ENCODE measurements around the gene PCDH1.

Gene PCDH1

DNA sequence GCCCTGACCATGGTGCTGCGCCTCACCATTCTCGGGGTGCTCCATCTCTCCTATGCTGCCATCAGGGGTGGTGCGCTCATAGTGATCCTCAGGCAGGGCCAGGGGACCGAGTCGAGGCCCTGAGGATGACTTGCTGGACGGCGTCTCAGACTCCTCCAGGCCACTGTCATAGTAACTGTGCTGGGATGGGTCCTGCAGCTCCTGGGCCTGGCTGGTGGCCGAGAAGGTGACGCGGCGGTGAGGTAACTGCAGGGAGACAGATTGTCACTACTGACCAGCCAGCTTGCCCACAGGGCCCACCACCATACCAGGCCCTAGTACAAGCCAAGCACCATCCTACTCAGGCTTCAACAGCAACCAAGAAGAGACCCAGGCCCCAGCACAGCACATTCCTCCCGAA is 21.0 kb downstream of the PCDH1 start:
- in situ Hi-C loops (cut with MboI; ENCODE audit: low sequenced_read_pairs) = no loop called here

DNA sequence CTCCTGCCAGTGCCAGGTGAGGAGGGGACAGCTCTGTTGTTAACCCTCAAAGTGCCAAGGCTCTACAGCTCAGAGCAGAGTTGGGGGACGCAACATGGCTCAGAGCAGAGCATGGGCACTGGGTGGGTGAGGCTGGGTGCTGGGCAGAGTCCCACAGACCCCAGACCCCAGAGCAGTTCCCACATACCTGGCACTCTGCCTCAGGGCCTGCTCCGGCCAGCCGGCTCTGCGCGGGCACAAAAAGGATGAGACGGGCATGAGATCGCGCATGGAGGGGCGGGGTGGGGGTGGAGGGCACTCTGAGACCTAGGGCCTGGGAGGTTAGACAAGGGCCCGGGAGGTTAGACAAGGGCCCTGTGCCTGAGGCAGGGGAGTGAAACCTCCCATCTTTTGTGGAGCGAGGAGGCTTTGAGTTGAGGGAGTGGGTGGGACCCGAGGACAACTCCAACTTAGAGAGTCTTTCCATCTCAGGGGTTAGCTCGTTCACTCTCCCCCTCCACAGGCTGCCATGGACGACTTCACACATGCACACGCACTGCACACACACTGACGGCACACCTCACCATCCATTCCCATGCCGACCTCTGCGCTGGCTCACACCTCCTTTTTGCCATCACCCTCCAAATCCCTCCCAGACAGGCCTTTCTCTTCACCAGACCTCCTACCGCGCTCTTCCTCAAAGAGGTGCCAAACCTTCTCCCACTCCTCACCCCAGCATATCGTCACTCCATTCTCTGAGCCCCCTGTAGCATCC is 22.0 kb downstream of the PCDH1 start:
- in situ Hi-C loops (cut with MboI; ENCODE audit: low sequenced_read_pairs) = no loop called here

DNA sequence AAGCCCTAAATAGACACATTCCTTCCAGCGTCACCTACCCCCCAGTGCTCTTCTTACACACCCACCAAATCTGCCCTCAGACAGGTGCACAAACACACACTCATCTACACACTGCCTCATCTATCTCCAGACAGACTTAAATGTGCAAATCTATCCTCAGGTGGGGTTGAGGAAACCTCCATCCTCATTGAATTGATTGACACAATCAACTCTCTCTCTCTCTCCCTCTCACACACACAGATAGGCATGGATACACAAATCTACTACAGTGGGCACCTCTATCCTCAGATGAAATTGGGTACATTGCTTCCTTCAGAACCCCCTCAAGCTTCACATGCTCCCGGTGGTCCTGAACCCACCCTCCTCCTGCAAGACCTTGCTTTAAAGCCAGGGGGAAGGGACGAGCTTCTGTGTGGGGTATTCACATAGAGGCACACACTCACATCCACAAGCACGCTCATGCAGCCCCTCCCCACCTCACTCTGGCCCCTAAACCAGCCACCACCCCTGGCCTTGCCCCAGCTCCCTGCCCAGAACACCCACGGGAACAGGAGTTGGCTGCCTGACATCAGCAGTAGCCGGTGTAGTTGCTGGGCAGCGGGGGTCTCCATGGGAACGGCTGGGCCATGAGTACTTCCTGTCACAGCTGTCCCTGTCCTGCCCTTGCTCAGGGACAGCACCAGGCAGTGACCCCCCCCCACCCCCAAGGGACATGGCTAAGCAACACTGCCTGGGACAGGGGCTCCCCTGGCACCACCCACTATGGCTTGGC is 22.8 kb downstream of the PCDH1 start:
- in situ Hi-C loops (cut with MboI; ENCODE audit: low sequenced_read_pairs) = no loop called here

DNA sequence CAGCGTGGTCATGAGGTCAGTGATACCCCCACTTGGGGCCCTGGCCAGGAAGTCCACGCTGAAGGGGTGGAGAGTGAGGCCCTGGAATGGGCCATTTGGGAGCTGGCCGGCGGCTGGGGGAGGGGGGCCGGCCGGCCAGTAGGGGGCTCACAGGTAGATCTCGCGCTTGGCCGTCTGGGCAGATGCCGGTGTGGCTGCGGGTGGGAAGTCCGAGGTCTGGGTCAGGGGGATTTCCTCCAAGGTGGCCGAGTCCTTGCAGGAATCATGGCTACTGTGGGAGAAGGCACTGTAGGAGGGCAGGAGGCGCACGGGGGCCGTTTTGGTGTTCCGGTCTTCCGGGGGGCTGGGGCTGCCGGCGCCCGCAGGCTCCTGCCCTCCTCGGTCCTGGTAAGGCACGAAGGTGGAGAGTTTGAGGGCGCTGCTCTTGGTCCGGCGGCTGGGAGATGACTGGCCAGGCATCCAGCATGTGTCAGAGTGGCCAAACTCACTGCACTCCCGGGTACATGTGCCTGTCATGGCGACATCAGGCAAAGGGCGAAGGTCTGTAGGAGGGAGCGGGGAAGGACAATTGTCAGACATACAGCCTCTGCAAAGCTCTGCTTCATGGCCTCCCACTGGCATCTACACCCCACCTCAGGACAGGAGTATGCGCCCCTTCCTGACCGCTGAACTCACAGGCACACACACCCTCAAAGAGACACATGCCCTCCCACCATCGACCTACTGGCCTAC is 24.1 kb downstream of the PCDH1 start:
- in situ Hi-C loops (cut with MboI; ENCODE audit: low sequenced_read_pairs) = no loop called here

DNA sequence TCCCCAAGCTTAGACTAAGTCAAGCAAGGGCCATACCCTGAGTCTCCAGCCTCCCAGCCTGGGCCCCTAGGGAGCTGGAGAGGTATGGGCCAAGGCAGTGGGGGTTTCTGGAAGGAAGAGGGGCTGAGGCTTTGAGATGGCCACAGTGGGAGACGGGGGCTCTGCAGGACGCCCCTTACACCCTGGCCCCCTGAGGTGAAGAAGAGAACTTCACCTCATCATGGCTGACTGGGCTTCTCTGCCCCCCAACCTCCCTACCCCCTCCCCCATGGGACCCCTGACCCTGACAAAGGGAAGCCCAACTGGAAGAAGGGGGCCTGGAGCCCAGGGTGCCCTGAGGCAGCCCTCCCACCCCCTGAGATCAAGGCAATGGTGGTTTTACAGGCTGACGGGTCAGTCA is 25.8 kb downstream of the PCDH1 start:
- in situ Hi-C loops (cut with MboI; ENCODE audit: low sequenced_read_pairs) = no loop called here

DNA sequence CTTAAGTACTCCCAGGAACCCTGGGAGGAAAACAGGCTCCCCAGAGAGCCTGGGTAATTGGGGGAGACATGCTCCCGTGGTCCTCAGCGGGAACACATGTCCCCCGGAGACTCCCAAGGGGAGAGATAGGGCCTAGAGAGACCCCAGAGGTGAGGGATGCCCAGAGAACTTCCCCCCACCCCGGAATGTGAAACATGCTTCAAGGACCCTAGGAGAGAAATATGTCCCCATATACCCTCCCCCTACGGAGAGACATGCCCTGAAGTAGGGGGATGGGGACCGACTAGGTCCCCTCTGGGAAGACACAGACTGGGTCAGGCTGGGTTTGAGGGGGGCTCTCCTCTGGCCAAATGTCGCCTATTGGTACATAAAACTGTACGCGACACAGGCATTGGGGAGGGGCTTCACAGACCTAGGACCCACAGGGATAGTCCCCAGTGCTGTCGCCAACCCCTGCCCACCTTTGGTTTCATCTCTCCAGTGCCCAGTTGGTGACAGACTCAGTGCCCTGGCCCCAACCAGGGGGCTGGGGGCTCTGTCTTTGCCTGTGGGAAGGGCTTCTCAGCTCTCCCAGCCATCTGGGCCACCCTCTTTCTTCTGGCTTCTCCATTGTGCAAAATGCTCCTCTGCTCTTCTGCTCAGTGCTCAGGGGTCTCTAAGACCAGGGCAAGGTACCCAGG is 26.9 kb downstream of the PCDH1 start:
- in situ Hi-C loops (cut with MboI; ENCODE audit: low sequenced_read_pairs) = no loop called here

DNA sequence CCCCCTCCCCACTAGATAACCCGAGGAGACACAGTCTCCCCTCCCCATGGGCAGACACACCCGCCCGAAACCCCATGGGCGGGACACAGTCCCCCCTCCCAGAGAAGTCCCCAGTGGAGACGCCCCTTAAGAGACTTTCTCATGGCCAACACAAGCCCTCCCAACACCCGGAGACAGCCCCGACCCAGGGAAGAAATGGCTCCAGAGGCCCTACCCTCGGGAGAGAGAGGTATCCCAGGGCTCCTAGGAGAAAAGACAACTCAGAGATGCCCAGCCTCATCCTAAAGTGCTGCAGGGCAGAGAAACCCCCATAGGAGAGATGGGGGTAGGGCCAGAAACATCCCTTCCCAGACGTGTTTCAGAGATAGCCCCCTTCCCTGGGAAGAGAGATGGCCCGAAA is 27.4 kb downstream of the PCDH1 start:
- in situ Hi-C loops (cut with MboI; ENCODE audit: low sequenced_read_pairs) = no loop called here

DNA sequence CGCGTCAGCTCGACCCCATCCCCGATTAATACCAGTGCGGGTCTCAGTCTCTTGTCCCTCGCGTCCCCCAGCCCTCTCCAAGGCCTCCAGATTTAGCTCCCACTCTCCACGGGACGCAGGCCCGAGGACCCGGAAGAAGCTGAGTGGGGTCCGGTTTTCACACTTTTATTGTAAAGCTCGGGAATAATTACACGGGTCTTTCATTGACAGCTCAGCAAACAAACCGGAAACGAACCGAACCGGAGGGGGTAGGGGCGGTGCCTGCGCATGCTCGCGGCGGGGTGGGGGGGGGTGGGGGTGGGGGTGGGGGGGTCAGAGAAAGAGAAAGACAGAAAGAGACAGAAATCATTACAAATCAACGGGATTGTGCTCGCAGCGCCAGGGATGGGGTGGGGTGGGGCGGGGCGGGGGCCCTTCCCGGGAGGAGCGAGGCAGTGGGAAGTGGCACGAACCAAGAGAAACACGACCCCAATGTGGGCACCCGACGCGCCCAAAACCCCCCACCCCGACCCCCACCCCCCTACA is 27.9 kb downstream of the PCDH1 start:
- in situ Hi-C loops (cut with MboI; ENCODE audit: low sequenced_read_pairs) = no loop called here

DNA sequence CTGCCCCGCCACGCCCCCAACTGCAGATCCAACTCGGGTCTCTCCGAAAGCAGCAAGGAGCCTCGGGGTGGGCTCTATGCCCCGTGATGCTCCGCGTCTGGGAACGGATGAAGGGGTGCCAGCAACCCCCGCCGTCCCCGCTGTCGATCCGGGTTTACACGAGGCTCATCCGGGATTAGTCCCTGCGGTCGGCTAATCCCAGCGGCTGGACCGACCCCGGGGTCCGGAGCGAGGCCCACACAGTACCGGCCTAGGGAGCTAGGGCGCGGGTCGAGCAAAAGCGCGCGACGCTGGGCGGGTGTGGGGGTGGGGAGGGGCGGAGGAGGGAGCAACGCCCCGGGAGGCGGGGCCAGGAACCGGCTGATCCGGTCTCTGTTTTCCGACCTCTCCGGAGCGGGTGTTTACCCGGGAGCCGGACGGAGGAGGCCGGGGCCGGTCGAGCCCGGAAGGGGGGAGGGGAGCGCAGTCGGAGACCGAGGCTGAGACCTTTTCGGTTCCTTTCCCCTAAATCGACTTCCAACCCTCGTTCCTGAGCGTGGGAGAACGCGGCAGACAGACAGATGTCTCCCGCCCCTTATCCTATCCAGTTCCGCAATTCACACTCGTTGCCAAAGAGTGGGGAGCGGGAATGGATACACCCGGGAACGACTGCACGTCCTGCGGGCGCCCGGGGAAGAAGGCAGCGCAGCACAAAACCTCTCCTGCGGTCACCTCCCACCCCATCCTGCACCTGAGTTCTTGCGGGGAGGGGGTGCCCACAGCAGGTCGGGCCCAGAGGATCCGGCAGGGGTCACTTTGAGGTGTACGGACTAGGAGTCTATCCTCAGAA is 28.6 kb downstream of the PCDH1 start:
- in situ Hi-C loops (cut with MboI; ENCODE audit: low sequenced_read_pairs) = no loop called here

DNA sequence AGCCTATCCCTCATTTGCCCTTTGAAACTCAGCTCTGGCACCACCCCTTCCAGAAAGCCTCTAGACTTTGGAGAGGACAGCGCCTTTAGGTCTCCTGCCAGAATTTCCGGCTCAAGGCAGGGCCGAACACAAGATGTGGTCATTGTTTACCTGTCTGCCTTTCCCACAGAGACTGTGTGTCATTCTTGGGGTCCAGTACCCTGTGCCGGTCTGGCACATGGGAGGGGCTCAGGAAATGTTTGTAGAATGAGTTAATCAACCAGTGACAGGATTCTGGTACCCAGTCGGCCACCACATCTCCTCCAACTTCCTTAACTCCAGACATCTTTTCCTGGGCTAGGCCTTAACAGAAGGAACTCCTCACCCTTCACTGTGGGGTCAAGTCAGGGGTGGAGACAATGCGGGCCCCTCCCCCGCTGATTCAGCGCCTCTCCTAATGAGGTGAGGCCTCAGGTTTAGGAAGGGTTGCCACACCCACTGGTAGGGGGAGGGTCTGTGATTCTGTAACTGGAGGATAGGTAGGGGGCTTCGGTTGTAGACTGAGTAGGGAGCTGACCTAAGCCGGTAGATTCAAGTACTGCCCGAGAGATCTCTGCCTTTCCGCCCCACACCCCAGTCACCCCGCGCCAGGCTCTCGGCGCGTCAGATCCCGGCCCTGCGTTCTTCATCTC is 29.3 kb downstream of the PCDH1 start:
- in situ Hi-C loops (cut with MboI; ENCODE audit: low sequenced_read_pairs) = no loop called here

DNA sequence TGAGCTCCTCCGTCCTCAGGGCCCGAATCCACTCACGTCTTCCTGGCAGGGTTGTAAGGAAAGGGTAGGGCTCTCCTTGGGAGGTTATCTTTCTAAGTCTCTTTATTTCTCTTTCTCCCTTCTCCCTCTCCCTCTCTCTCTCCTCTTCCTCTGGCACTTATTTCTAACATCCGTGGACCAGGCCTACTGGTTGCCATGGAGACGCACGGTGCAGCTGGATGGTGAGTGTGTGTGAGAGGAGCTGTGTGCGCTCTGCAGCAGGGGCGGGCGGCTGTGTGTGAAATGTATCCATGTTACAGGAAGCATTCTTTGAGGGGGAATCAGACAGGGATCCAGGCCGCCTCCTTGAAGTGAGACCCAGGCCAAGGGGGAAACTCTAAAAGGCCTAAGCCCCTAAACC is 32.2 kb downstream of the PCDH1 start:
- in situ Hi-C loops (cut with MboI; ENCODE audit: low sequenced_read_pairs) = no loop called here

DNA sequence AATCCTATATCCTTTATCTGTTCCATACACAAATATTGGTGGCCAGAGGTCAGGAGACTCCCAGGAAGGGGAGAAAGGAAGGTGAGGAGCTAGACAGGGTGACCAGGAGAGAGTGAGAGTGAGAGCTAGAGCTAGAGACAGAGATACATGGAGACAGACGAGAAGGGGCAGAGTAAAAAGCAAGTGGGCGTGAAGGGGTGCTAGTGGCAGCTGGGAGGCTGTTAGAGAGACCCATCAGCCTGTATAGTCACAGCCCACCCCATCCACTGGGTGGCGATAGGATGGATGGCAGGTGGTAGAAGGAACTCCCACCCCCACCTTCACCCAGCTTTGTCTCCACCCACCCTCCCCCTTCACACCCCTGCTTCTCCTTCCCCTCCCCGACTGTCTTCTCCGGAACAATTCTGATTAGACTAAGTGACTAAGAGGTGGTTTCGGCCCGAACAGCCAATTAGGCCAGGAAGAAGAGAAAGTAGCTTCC is 32.8 kb downstream of the PCDH1 start:
- in situ Hi-C loops (cut with MboI; ENCODE audit: low sequenced_read_pairs) = no loop called here

DNA sequence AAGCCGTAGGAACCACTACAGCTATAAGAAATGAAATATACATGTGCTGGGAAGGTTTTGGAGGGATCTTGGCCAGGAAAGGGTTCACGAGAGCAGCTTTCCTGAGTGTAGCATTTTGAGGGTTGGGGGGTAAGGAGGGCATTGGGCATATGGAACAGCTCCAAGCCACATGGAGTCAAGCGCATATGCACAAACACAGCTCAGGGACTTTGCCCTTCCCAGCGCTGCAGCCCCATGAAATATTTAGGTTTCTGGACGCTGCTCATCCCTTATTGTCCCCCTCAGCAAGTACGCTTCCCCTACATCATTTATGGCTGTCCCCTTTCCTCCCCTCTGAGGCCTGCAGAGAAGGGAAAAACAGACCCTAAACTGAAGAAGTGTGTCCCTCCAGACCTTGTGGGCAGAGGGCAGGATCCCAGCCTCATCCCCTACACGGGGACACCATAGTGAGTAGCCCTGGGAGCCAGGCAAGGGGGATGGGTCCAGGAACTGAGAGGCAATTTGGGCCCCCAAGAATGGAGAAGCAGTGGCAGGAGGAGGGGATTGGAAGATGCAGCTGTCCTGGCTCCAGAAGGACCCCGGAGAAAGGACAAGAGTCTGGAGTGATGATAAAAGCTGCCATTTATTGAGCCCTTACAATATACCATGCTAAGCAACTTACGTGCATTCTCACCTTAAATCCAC is 33.7 kb downstream of the PCDH1 start:
- in situ Hi-C loops (cut with MboI; ENCODE audit: low sequenced_read_pairs) = no loop called here

DNA sequence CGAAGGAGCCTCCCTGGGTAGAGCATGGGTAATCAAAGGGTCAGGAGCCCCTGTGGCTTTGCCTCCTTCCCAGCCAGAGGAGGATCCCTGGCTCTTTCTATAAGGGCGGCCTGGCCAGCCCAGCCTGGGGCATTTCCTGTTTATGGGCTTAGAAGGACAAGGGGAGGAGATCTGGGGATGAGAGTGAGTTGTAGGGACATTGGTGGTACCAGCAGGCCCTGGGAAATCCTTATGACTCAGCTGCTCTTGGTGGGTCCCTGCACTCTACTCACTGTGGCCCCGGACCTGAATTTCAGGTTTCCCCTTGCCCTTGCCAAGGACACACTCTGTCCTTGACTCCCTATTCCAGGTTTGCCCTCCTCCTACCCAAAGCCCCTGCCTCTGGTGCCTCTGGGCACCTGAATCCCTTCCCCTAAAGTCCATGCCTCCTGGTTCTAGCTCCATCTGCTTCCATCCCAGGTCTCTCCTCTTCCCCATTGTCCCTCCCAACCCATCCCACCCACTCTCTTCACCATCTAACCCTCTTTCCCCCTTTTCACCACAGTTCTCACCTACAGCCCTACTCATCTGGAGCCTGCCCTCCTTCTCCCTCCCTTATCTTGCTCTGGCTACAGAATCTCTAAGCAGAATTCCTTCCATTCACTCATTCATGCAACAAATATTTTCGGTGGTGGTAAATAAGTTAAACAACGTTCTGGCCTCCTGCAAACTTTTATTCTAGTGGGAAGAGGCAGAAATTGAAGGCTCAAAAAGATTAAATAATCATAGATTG is 34.9 kb downstream of the PCDH1 start:
- in situ Hi-C loops (cut with MboI; ENCODE audit: low sequenced_read_pairs) = no loop called here

DNA sequence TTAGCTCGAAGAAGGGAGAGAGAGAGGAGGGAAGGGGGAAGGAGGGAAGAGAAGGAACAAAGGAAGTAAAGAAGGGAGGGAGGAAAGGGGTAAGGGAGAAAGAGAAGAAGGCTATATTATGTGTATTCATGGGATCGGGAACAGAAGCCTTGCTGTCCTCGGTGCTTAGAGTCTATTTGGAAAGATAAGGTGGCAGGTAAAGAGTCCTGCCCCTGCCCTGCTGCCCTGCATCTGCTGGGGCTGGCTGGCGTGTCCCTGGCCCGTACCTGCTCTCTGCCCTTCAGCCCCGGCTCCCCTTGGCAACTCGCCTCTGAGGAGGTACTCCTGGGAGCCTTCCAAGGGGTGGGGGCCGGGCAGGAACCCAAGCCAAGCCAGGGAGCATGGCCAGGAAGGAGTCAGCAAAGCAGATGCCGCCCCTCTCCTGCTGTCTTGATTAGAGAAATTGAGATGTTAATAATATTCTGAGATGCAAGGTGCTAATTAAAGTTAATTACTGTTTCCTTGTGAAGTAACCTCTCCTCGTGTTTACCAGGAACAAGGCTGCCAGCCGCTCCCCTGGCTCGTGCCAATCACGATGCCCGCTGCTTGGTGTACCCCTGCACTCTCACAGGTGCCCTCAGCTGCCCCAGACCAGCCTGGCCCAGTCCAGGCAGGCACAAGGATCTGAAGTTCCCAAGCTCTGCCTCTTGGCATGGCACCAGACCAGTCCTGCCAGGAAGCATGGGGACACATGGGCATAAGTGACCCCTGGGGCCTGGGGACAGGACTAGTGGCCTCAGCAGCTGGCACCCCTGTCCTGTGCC is 36.6 kb downstream of the PCDH1 start:
- in situ Hi-C loops (cut with MboI; ENCODE audit: low sequenced_read_pairs) = no loop called here

DNA sequence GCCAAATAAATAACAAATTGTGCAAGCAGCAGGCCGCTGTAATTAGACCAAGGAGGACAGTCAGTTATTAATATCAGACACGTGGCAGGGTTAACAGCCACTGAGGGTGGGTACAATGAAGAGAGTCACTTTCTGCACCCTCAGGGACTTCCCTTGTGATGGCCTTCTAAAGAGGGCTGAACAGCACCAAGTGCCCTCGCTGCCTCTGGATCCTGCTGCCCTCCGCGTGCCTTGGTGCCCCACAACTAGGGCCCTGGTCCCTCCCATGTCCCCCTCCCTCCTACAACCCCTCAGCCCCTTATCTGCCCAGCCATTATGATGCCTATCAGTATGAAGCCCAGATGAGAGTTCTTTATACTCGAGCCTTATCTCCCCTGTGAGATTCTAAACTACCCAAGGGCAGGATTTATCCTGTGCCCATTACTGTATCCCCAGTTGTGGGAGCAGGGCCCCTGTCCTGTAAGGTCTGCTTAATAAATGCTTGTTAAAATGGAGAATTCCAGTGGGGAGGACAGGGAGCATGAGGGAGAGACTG is 37.3 kb downstream of the PCDH1 start:
- in situ Hi-C loops (cut with MboI; ENCODE audit: low sequenced_read_pairs) = no loop called here

DNA sequence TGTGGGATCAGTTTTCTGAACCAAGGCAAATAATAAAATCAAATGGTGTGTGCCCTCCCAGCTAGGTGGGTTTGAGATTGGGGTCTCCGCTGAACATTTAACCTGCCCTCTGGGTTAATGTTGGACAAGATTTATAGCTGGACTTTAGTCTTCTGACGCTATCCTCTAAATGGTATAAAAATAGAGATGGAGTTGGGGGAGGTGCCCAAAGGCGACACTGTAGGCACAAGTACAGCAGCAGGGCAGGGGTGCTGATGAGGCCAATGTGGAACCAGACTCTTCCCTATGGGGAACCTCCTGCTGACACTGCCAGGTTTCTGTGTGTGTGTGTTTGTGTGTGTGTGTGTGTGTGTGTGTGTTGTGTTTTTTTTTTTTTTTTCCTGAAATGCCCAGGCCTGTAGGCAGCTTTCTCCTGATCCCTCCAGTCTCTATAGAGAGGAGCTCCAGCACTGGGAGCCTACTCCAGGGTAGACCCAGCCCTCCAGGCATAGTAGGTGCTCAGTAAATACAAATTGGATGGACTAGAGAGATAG is 37.9 kb downstream of the PCDH1 start:
- in situ Hi-C loops (cut with MboI; ENCODE audit: low sequenced_read_pairs) = no loop called here

Measured in HL-60/S4 (cell line).